Upper lobe of left lung (tissue), 4 donors: Measurements from ENCODE around the gene LRP6.

ENCODE experiments used
- EP300 ChIP-seq, 4 donors: sonication (generic); formaldehyde crosslinking; IDR thresholded peaks; one replicate each; pipeline ENCODE4 v1.5.1; 2017; ENCODE audit warnings: antibody characterized with exemption in 4 of 4, control low read depth in 2 of 4
- POLR2A ChIP-seq, 4 donors: fragments of 450-650 bp; IDR thresholded peaks; one replicate each; pipeline ENCODE4 v1.5.1; 2016 to 2017; ENCODE audit warnings: antibody characterized with exemption in 4 of 4, mild to moderate bottlenecking in 2 of 4
- POLR2AphosphoS5 ChIP-seq, 2 donors: sonication (generic); formaldehyde crosslinking; IDR thresholded peaks; one replicate each; pipeline ENCODE4 v1.5.1; 2017; ENCODE audit warnings: antibody characterized with exemption in 2 of 2
- TF ChIP-seq, protein P1 (sequence below), 6 experiments: fragments of 450-650 bp in 4 of 6; fragments of 200-600 bp in 2 of 6; sonication (generic) in 2 of 6; IDR thresholded peaks; one replicate each; pipeline ENCODE4 v1.5.1; 2016 to 2019; ENCODE audit warnings: antibody characterized with exemption in 6 of 6

DNA sequence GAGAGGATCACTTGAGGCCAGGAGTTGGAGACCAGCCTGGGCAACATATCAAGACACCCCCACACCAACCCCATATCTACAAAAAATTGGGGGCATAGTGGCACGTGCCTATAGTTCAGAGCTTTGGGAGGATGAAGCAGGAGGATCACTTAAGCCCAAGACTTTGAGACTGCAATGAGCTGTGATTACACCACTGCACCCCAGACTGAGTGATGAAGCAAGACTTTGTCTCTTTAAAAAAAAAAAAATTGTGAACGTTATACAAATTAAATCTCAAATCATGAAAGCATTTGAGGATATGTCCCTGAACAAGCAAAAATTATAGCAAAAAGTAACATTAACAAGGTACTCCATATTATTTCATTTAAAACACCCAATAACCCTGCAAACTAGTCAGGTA lies 2.9 kb downstream of the LRP6 start:
- TF ChIP-seq, protein P1, sequence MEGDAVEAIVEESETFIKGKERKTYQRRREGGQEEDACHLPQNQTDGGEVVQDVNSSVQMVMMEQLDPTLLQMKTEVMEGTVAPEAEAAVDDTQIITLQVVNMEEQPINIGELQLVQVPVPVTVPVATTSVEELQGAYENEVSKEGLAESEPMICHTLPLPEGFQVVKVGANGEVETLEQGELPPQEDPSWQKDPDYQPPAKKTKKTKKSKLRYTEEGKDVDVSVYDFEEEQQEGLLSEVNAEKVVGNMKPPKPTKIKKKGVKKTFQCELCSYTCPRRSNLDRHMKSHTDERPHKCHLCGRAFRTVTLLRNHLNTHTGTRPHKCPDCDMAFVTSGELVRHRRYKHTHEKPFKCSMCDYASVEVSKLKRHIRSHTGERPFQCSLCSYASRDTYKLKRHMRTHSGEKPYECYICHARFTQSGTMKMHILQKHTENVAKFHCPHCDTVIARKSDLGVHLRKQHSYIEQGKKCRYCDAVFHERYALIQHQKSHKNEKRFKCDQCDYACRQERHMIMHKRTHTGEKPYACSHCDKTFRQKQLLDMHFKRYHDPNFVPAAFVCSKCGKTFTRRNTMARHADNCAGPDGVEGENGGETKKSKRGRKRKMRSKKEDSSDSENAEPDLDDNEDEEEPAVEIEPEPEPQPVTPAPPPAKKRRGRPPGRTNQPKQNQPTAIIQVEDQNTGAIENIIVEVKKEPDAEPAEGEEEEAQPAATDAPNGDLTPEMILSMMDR (IDR thresholded peaks at IDR 0.05), result no peak
- TF ChIP-seq EP300 (IDR thresholded peaks at IDR 0.05) (no peak), POLR2A (IDR thresholded peaks at IDR 0.05) (no peak), POLR2AphosphoS5 (IDR thresholded peaks at IDR 0.05) (no peak)
